K562 (cell line): ENCODE measurements around the gene DNAAF3.

Experiments
- BACH1 ChIP-seq: fragments of 200-800 bp; sonication (Bioruptor generic); IDR thresholded peaks from 2 replicates; pipeline ENCODE4 v1.6.1; 2016; ENCODE audit warnings: missing genetic modification characterization, missing compliant biosample characterization
- KDM1A ChIP-seq, 2 experiments: fragments of 450-650 bp; IDR thresholded peaks; 2 replicates each; pipeline ENCODE4 v1.6.1; 2016; ENCODE audit warnings: mild to moderate bottlenecking in 2 of 2
- LCOR ChIP-seq: sonication (generic); formaldehyde crosslinking; IDR thresholded peaks from 2 replicates; pipeline ENCODE4 v1.8.0; 2022; ENCODE audit warnings: mild to moderate bottlenecking, missing genetic modification reagents
- NFYB ChIP-seq: IDR thresholded peaks from 2 replicates; pipeline ENCODE4 v1.6.1; 2011; ENCODE audit warnings: mild to moderate bottlenecking, moderate library complexity; ENCODE audit not compliant: insufficient read length; ENCODE audit errors: extremely low read depth
- POLR2AphosphoS5 ChIP-seq: IDR thresholded peaks from 2 replicates; pipeline ENCODE4 v1.6.1; 2011; ENCODE audit warnings: mild to moderate bottlenecking, low read depth, low read length, moderate library complexity; ENCODE audit not compliant: control insufficient read depth, insufficient read depth
- ZNF586 ChIP-seq: fragments of 450-650 bp; formaldehyde crosslinking; conservative IDR thresholded peaks from 2 replicates; pipeline ENCODE4 v1.4.0; 2020; ENCODE audit warnings: mild to moderate bottlenecking, moderate library complexity

DNA sequence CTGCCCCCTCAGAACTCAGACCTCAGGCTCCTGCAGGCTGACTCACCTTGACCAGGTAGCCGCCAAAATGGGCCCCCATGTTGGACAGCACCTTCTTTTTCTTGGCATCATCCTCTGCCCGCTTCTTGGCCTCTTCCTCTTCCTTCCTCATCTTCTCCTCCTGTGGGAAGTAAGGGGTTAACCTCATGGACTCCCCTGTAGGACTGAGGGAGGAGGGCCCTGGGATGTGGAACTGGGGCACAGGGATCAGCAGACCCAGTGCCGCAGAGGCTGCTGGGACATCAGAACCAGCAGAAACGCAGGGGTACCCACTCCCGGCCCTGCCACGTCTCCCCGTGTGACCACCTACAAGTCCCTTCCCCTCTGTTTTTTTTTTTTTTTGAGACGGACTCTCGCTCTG is 28.5 kb downstream of the DNAAF3 start:
- TF ChIP-seq ZNF586 (CRISPR knock-in tag) (no peak), BACH1 (no peak), POLR2AphosphoS5 (no peak), KDM1A (IDR thresholded peaks at IDR 0.05) (no peak), LCOR (CRISPR knock-in tag) (no peak), NFYB (no peak)
